Stimulated activated effector memory CD8-positive, alpha-beta T cell treated with anti-CD3 and anti-CD28 coated beads, Interleukin-12 subunit alpha, Interleukin-12 subunit beta, amount 100 ng/mL, for 72 hours (primary cell): ENCODE data around the gene RSKR.
A peak's percentile ranks its signal among the peaks of the same experiment; 100 is the strongest.
"Not testable (repeated sequence)": the region's sequence is repeated elsewhere in the genome, so short reads cannot be mapped to it uniquely, and the experiment has no call there.

ENCODE experiments used
- ATAC-seq: fragments of 150-1000 bp; cut with Tn5 transposase; 2 replicates; pipeline ENCODE4 v1.10.0; 2021
- DNase-seq, 2 donors: peaks; one replicate each; pipeline ENCODE4 v3.0.0; 2021 to 2022; ENCODE audit warnings: low spot score in 2 of 2
- H3K27ac Mint-ChIP-seq: one replicate; pipeline ENCODE4 v1.8.0; 2022; ENCODE audit warnings: mild to moderate bottlenecking, mixed read lengths
- H3K36me3 Mint-ChIP-seq: one replicate; pipeline ENCODE4 v1.8.0; 2022; ENCODE audit warnings: mild to moderate bottlenecking, mixed read lengths
- H3K4me1 Mint-ChIP-seq: one replicate; pipeline ENCODE4 v1.8.0; 2022; ENCODE audit warnings: mixed read lengths
- H3K4me3 Mint-ChIP-seq: one replicate; pipeline ENCODE4 v1.8.0; 2022; ENCODE audit warnings: mild to moderate bottlenecking, mixed read lengths
- H3K9me3 Mint-ChIP-seq: one replicate; pipeline ENCODE4 v1.8.0; 2022; ENCODE audit warnings: mixed read lengths

RSKR gene, protein sequence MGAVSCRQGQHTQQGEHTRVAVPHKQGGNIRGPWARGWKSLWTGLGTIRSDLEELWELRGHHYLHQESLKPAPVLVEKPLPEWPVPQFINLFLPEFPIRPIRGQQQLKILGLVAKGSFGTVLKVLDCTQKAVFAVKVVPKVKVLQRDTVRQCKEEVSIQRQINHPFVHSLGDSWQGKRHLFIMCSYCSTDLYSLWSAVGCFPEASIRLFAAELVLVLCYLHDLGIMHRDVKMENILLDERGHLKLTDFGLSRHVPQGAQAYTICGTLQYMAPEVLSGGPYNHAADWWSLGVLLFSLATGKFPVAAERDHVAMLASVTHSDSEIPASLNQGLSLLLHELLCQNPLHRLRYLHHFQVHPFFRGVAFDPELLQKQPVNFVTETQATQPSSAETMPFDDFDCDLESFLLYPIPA

GRCh38 chr17:28613931-28614381 lies at the start of gene RSKR:
RSKR (minus strand) TSS chr17:28614185; CDS start chr17:28614161, 24 bp downstream.
- Mint-ChIP-seq H3K9me3 (no peaks in the 10 kb centered on the region), H3K4me1 (no peaks in the 10 kb centered on the region), H3K27ac (peak within 1 kb of the TSS; percentile 48), H3K36me3 (peaks cover 96% of the 10 kb centered on the region), H3K4me3 (no peak within 1 kb of the TSS)
- no peak for ATAC-seq
- no peak for DNase-seq

GRCh38 chr17:28663723-28664122 lies 49.7 kb upstream of the RSKR start:
- Mint-ChIP-seq H3K27ac (peak overlapping the region; percentile 99), H3K4me1 (peaks cover 62% of the 10 kb centered on the region), H3K4me3 (peak overlapping the region; percentile 97), H3K36me3 (peaks cover 81% of the 10 kb centered on the region), H3K9me3 (no peaks in the 10 kb centered on the region)
- ATAC-seq (no peak), DNase-seq (no peak)

- H3K36me3 Mint-ChIP-seq: peaks cover 82% of the 10 kb centered on the region
Measured at GRCh38 chr17:28662527-28662829, 48.5 kb upstream of the RSKR start.

GRCh38 chr17:28661635-28662526 lies 47.9 kb upstream of the RSKR start, which contains the start of the genes SDF2 and SUPT6H:
SDF2 (minus strand) TSS chr17:28661906; CDS start chr17:28661876, 30 bp downstream.
SUPT6H (plus strand) TSS chr17:28662205; CDS start chr17:28673402, 11,197 bp downstream.
- peaks cover 76% of the 10 kb centered on the region for H3K36me3 Mint-ChIP-seq
- H3K27ac Mint-ChIP-seq: peak within 1 kb of the TSS; percentile 99
- peak within 1 kb of the TSS; percentile 97 for H3K4me3 Mint-ChIP-seq
- H3K4me1 Mint-ChIP-seq: peaks cover 52% of the 10 kb centered on the region
- peak; percentile 87 to 98 for DNase-seq
- H3K9me3 Mint-ChIP-seq: no peaks in the 10 kb centered on the region
- peak; percentile 92 for ATAC-seq

More at GRCh38 chr17:28662527-28662829, 48.5 kb upstream of the RSKR start:
- ATAC-seq (no peak), DNase-seq (no peak)
- no peaks in the 10 kb centered on the region for H3K9me3 Mint-ChIP-seq
- H3K4me1 Mint-ChIP-seq: peaks cover 54% of the 10 kb centered on the region
- H3K4me3 Mint-ChIP-seq: peak overlapping the region; percentile 97
- peak overlapping the region; percentile 99 for H3K27ac Mint-ChIP-seq

- H3K36me3 Mint-ChIP-seq: peaks cover 73% of the 10 kb centered on the region
- peak overlapping the region; percentile 97 for H3K4me3 Mint-ChIP-seq
- not testable (repeated sequence) for ATAC-seq, H3K9me3 Mint-ChIP-seq, H3K27ac Mint-ChIP-seq, DNase-seq
- H3K4me1 Mint-ChIP-seq: peaks cover 44% of the 10 kb centered on the region
Measured at GRCh38 chr17:28659497-28659881, 45.5 kb upstream of the RSKR start.

DNA sequence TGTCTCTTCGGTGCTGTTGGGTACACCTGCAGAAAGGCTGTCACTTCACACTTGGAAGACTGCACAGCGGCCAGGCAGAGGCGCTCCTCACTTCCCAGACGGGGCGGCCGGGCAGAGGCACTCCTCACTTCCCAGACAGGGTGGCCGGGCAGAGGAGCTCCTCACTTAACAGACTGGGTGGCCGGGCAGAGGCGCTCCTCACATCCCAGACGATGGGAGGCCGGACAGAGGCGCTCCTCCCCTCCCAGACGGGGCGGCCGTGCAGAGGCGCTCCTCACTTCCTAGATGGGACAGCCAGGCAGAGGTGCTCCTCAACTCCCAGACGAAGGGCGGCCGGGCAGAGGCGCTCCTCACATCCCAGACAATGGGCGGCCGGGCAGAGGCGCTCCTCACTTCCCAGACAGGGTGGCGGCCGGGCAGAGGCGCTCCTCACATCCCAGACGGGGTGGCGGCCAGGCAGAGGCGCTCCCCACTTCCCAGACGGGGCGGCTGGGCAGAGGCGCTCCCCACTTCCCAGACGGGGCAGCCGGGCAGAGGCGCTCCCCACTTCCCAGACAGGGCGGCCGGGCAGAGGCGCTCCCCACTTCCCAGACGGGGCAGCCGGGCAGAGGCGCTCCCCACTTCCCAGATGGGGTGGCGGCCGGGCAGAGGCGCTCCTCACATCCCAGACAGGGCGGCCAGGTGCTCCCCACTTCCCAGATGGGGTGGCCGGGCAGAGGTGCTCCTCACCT lies 44.9 kb upstream of the RSKR start:
- DNase-seq, H3K9me3 Mint-ChIP-seq, H3K27ac Mint-ChIP-seq, H3K4me3 Mint-ChIP-seq, ATAC-seq: not testable (repeated sequence)
- Mint-ChIP-seq H3K4me1 (peaks cover 39% of the 10 kb centered on the region), H3K36me3 (peaks cover 73% of the 10 kb centered on the region)

DNA sequence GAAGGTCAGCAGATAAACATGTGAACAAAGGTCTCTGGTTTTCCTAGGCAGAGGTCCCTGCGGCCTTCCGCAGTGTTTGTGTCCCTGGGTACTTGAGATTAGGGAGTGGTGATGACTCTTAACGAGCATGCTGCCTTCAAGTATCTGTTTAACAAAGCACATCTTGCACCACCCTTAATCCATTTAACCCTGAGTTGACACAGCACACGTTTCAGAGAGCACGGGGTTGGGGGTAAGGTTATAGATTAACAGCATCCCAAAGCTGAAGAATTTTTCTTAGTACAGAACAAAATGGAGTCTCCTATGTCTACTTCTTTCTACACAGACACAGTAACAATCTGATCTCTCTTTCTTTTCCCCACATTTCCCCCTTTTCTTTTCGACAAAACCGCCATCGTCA lies 44.4 kb upstream of the RSKR start:
- Mint-ChIP-seq H3K4me1 (peaks cover 33% of the 10 kb centered on the region), H3K27ac (peak overlapping the region; percentile 13), H3K36me3 (peaks cover 73% of the 10 kb centered on the region)
- not testable (repeated sequence) for H3K9me3 Mint-ChIP-seq, H3K4me3 Mint-ChIP-seq, ATAC-seq, DNase-seq

DNA sequence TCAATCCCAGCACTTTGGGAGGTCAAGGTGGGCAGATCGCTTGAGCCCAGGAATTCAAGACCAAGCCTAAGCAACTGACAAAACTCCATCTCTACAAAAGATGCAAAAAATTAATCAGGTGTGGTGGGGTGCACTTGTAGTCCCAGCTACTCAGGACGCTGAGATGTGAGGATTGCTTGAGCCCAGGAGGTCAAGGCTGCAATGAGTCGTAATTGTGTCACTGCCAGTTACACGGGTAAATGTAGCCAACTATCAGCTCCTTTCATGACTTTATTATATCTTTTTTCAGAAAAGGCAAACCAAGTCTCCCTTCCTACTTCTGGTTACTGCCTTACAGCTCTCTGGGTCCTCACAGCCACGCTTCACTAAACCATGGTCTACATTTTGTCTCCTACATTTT lies 43.8 kb upstream of the RSKR start:
- no peak overlapping the region for H3K4me3 Mint-ChIP-seq
- DNase-seq: no peak
- H3K9me3 Mint-ChIP-seq: no peaks in the 10 kb centered on the region
- peaks cover 28% of the 10 kb centered on the region for H3K4me1 Mint-ChIP-seq
- peak overlapping the region; percentile 13 for H3K27ac Mint-ChIP-seq
- ATAC-seq: no peak
- peaks cover 75% of the 10 kb centered on the region for H3K36me3 Mint-ChIP-seq

DNA sequence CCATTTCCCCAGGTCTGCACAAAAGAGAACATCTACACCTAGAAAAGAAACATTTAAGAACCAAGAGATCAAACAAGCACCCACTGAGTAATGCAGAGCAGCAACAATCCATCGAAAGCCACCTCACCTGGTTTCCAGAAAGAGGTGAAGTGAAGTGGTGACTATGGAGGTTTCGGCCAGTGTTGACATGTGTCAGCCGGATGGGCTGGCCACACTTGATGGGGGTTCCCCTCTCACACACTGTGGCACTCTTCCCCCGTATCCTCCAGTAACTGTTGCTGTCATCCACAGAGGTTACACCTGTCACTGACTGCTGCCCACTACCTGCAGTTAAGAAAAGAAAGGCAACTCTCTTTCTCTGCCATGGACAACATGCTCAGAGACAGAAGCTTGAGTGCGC lies 41.2 kb upstream of the RSKR start:
- Mint-ChIP-seq H3K4me1 (peaks cover 14% of the 10 kb centered on the region), H3K27ac (no peak overlapping the region), H3K4me3 (no peak overlapping the region), H3K9me3 (no peaks in the 10 kb centered on the region), H3K36me3 (peaks cover 83% of the 10 kb centered on the region)
- DNase-seq: no peak
- ATAC-seq: peak; percentile 74

DNA sequence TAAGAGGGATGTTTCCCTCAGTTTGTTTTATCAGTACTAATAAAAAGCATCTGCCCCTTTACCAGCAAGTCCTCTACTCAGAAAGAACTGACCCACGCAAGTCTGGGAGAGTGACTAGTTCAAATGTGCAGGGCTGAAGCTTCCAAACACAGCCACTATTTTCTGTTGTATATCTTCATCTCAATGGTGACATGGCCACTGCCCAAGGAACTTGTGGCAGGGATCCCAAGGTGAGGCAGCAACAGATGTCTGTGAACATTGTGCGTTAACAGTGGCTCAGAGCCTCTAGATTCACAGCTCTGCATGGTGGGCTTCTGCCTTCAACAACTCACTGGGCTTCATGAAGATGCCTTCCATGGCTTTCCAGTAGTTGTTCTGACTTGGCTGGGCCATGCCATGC lies 34.7 kb upstream of the RSKR start:
- Mint-ChIP-seq H3K4me1 (peaks cover 25% of the 10 kb centered on the region), H3K9me3 (no peaks in the 10 kb centered on the region), H3K4me3 (no peak overlapping the region), H3K36me3 (peaks cover 74% of the 10 kb centered on the region), H3K27ac (peak overlapping the region; percentile 54)
- no peak for ATAC-seq
- DNase-seq: no peak

GRCh38 chr17:28646039-28646754 lies 32.2 kb upstream of the RSKR start:
- Mint-ChIP-seq H3K4me1 (peaks cover 37% of the 10 kb centered on the region), H3K27ac (peak overlapping the region; percentile 87), H3K36me3 (peaks cover 74% of the 10 kb centered on the region), H3K9me3 (no peaks in the 10 kb centered on the region), H3K4me3 (peak overlapping the region; percentile 90)
- DNase-seq: no peak
- no peak for ATAC-seq

- Mint-ChIP-seq H3K4me3 (peak overlapping the region; percentile 90), H3K36me3 (peaks cover 74% of the 10 kb centered on the region), H3K27ac (peak overlapping the region; percentile 87), H3K9me3 (no peaks in the 10 kb centered on the region), H3K4me1 (peaks cover 37% of the 10 kb centered on the region)
- no peak for ATAC-seq
- DNase-seq: no peak
Measured at GRCh38 chr17:28645576-28645939, 31.6 kb upstream of the RSKR start.

GRCh38 chr17:28644787-28645575 lies 31.0 kb upstream of the RSKR start, which contains the start of gene BLTP2:
BLTP2 (minus strand) TSS chr17:28645158; CDS start chr17:28645056, 102 bp downstream.
- peak within 1 kb of the TSS; percentile 90 for H3K4me3 Mint-ChIP-seq
- peak within 1 kb of the TSS; percentile 90 for H3K27ac Mint-ChIP-seq
- no peaks in the 10 kb centered on the region for H3K9me3 Mint-ChIP-seq
- DNase-seq: peak; percentile 81 to 96
- H3K36me3 Mint-ChIP-seq: peaks cover 74% of the 10 kb centered on the region
- H3K4me1 Mint-ChIP-seq: peaks cover 42% of the 10 kb centered on the region
- ATAC-seq: peak; percentile 99
